H54 (cell line): ENCODE measurements around the gene SLC6A19.

Source experiments
- DNase-seq: peaks from one replicate; pipeline ENCODE4 v3.0.0; 2011; ENCODE audit warnings: low spot score, mixed read lengths; ENCODE audit not compliant: insufficient read length
- FAIRE-seq: peaks from 3 replicates; lab custom pipeline; 2011; peaks lifted over from hg19 to GRCh38; lab: Jason Lieb, UNC
- POLR2A ChIP-seq: IDR thresholded peaks from 2 replicates; pipeline ENCODE4 v1.6.1; 2011; ENCODE audit warnings: low read depth, mild to moderate bottlenecking, low read length

Gene SLC6A19

GRCh38 chr5:1178529-1179382 lies 22.6 kb upstream of the SLC6A19 start:
- FAIRE-seq (no peak), DNase-seq (no peak)
- TF ChIP-seq POLR2A: no peak

- TF ChIP-seq POLR2A: no peak
- DNase-seq (no peak), FAIRE-seq (no peak)
Measured at GRCh38 chr5:1179383-1179715, 22.0 kb upstream of the SLC6A19 start.

- FAIRE-seq: no peak
- DNase-seq: no peak
- TF ChIP-seq POLR2A: no peak
Measured at GRCh38 chr5:1180096-1180495, 21.3 kb upstream of the SLC6A19 start.

- FAIRE-seq (no peak), DNase-seq (no peak)
- no peak for TF ChIP-seq POLR2A
Measured at GRCh38 chr5:1180841-1181271, 20.5 kb upstream of the SLC6A19 start.

GRCh38 chr5:1181451-1182359 lies 19.7 kb upstream of the SLC6A19 start:
- no peak for TF ChIP-seq POLR2A
- FAIRE-seq (no peak), DNase-seq (no peak)

GRCh38 chr5:1182360-1182632 lies 19.1 kb upstream of the SLC6A19 start:
- DNase-seq: no peak
- no peak for FAIRE-seq
- no peak for TF ChIP-seq POLR2A

GRCh38 chr5:1182633-1183423 lies 18.6 kb upstream of the SLC6A19 start:
- DNase-seq (no peak), FAIRE-seq (no peak)
- no peak for TF ChIP-seq POLR2A

- FAIRE-seq: no peak
- TF ChIP-seq POLR2A: no peak
- no peak for DNase-seq
Measured at GRCh38 chr5:1183424-1184162, 17.8 kb upstream of the SLC6A19 start.

GRCh38 chr5:1184163-1184470 lies 17.3 kb upstream of the SLC6A19 start:
- DNase-seq (no peak), FAIRE-seq (no peak)
- TF ChIP-seq POLR2A: no peak

- TF ChIP-seq POLR2A: no peak
- no peak for FAIRE-seq
- DNase-seq: no peak
Measured at GRCh38 chr5:1184481-1184880, 16.9 kb upstream of the SLC6A19 start.

GRCh38 chr5:1185038-1185627 lies 16.3 kb upstream of the SLC6A19 start:
- DNase-seq (no peak), FAIRE-seq (no peak)
- TF ChIP-seq POLR2A: no peak

GRCh38 chr5:1185629-1186350 lies 15.6 kb upstream of the SLC6A19 start:
- FAIRE-seq (no peak), DNase-seq (no peak)
- TF ChIP-seq POLR2A: no peak
